HG03558 (cell line): Measurements from ENCODE around the gene CCDC40.

Experiments
- ATAC-seq: cut with Tn5 transposase; IDR thresholded peaks from one replicate; pipeline ENCODE4 v1.9.1; 2021; ENCODE audit warnings: moderate number of reproducible peaks; ENCODE audit not compliant: unreplicated experiment; ENCODE audit errors: extremely low read depth

The CCDC40 gene

GRCh38 chr17:80124351-80124981 lies 88.0 kb downstream of the CCDC40 start:
- no peak for ATAC-seq

GRCh38 chr17:80125656-80126448 lies 89.4 kb downstream of the CCDC40 start:
- ATAC-seq: no peak

- no peak for ATAC-seq
Observed at GRCh38 chr17:80126449-80126715, 89.9 kb downstream of the CCDC40 start.

GRCh38 chr17:80129006-80129565 lies 92.6 kb downstream of the CCDC40 start:
- ATAC-seq: no peak

GRCh38 chr17:80130992-80131391 lies 94.5 kb downstream of the CCDC40 start:
- ATAC-seq: no peak

GRCh38 chr17:80132906-80133625 lies 96.6 kb downstream of the CCDC40 start:
- no peak for ATAC-seq

- no peak for ATAC-seq
Observed at GRCh38 chr17:80133626-80133970, 97.2 kb downstream of the CCDC40 start.

GRCh38 chr17:80137131-80137530 lies 100.7 kb downstream of the CCDC40 start:
- ATAC-seq: no peak

GRCh38 chr17:80138856-80139426 lies 102.5 kb downstream of the CCDC40 start:
- no peak for ATAC-seq

- ATAC-seq: no peak
Observed at GRCh38 chr17:80141463-80142165, 105.2 kb downstream of the CCDC40 start.

GRCh38 chr17:80142929-80143328 lies 106.5 kb downstream of the CCDC40 start:
- ATAC-seq: no peak

- ATAC-seq: no peak
Observed at GRCh38 chr17:80145076-80146075, 108.9 kb downstream of the CCDC40 start.

- ATAC-seq: no peak
Observed at GRCh38 chr17:80146121-80147034, 109.9 kb downstream of the CCDC40 start.

- peak; percentile 63 for ATAC-seq
Observed at GRCh38 chr17:80147035-80147822, 110.8 kb downstream of the CCDC40 start, which contains the start of gene EIF4A3. EIF4A3 (minus strand) TSS chr17:80147128; CDS start chr17:80146961, 167 bp downstream.
